GM18502 (cell line): ENCODE measurements around the gene RASSF4.

Experiments used
- ATAC-seq: cut with Tn5 transposase; IDR thresholded peaks from one replicate; pipeline ENCODE4 v1.9.1; 2021; ENCODE audit warnings: mild to moderate bottlenecking; ENCODE audit not compliant: unreplicated experiment, poor library complexity

Gene RASSF4

GRCh38 chr10:44974082-44974627, 14.6 kb downstream of the RASSF4 start:
- no peak for ATAC-seq

GRCh38 chr10:44974628-44975430, 15.2 kb downstream of the RASSF4 start:
- ATAC-seq: peak; percentile 73

GRCh38 chr10:44975431-44976331, 16.1 kb downstream of the RASSF4 start:
- ATAC-seq: no peak

GRCh38 chr10:44976352-44977198, 17.0 kb downstream of the RASSF4 start:
- no peak for ATAC-seq

- no peak for ATAC-seq
Observed at GRCh38 chr10:44977287-44978212, 17.9 kb downstream of the RASSF4 start.

GRCh38 chr10:44978213-44978569, 18.6 kb downstream of the RASSF4 start:
- ATAC-seq: no peak

- peak; percentile 29 for ATAC-seq
Observed at GRCh38 chr10:44978570-44979280, 19.1 kb downstream of the RASSF4 start, which contains the start of gene DEPP1. Gene DEPP1, minus strand, starts transcription at chr10:44978809. Its CDS starts 779 bp downstream, at chr10:44978030.

- ATAC-seq: no peak
Observed at GRCh38 chr10:44979281-44980191, 19.9 kb downstream of the RASSF4 start.

GRCh38 chr10:44980309-44981171, 20.9 kb downstream of the RASSF4 start:
- ATAC-seq: peak; percentile 33

- ATAC-seq: peak; percentile 67
Observed at GRCh38 chr10:44981172-44982113, 21.8 kb downstream of the RASSF4 start.

- ATAC-seq: no peak
Observed at GRCh38 chr10:44982114-44982460, 22.5 kb downstream of the RASSF4 start.

GRCh38 chr10:44982496-44982895, 22.9 kb downstream of the RASSF4 start:
- no peak for ATAC-seq

- no peak for ATAC-seq
Observed at GRCh38 chr10:44983066-44983894, 23.7 kb downstream of the RASSF4 start.

GRCh38 chr10:44983895-44984278, 24.3 kb downstream of the RASSF4 start:
- ATAC-seq: no peak

- ATAC-seq: no peak
Observed at GRCh38 chr10:44984671-44985101, 25.1 kb downstream of the RASSF4 start.
